IPS-20b (cell line): ENCODE results near the gene ABCA3.
"Not testable (repeated sequence)": the region's sequence is repeated elsewhere in the genome, so short reads cannot be mapped to it uniquely, and the experiment has no call there.

ENCODE experiments used
- H3K27ac ChIP-seq: one replicate; pipeline ENCODE4 v1.5.1; 2013; ENCODE audit warnings: low read length
- H3K27me3 ChIP-seq: 2 replicates; pipeline ENCODE4 v1.6.1; 2013; ENCODE audit warnings: mild to moderate bottlenecking, low read length, inconsistent platforms; ENCODE audit not compliant: insufficient read depth
- H3K36me3 ChIP-seq: 2 replicates; pipeline ENCODE4 v1.6.1; 2013; ENCODE audit warnings: low read depth, mild to moderate bottlenecking, inconsistent platforms, low read length, moderate library complexity; ENCODE audit not compliant: insufficient read depth
- H3K4me1 ChIP-seq: 2 replicates; pipeline ENCODE4 v1.6.1; 2013; ENCODE audit warnings: mild to moderate bottlenecking, control low read depth, inconsistent platforms, low read length, moderate library complexity; ENCODE audit not compliant: insufficient read depth
- H3K4me3 ChIP-seq: 2 replicates; pipeline ENCODE4 v1.5.1; 2013; ENCODE audit warnings: mild to moderate bottlenecking, low read length, inconsistent platforms
- H3K9ac ChIP-seq: 2 replicates; pipeline ENCODE4 v1.6.1; 2013; ENCODE audit warnings: low read depth, mild to moderate bottlenecking, inconsistent platforms, low read length, moderate library complexity
- H3K9me3 ChIP-seq: 2 replicates; pipeline ENCODE4 v1.6.1; 2013; ENCODE audit warnings: mild to moderate bottlenecking, low read depth, low read length, inconsistent platforms; ENCODE audit not compliant: insufficient read depth

The ABCA3 gene

GRCh38 chr16:2273931-2274330, 66.6 kb downstream of the ABCA3 start:
- H3K27ac ChIP-seq: no peak overlapping the region
- H3K4me3 ChIP-seq: no peak overlapping the region
- 0 out of 2 replicates have a peak, but pooled peaks cover 5% of the 10 kb centered on the region for H3K27me3 ChIP-seq
- H3K4me1 ChIP-seq: peaks cover 3% of the 10 kb centered on the region; the same call in 1 of the 2 replicates
- H3K9ac ChIP-seq: no peak overlapping the region
- H3K36me3 ChIP-seq: no peaks in the 10 kb centered on the region
- H3K9me3 ChIP-seq: no peaks in the 10 kb centered on the region

- Histone ChIP-seq H3K4me3 (no peak overlapping the region), H3K27me3 (0 out of 2 replicates have a peak, but pooled peaks cover 6% of the 10 kb centered on the region), H3K9ac (no peak overlapping the region), H3K36me3 (no peaks in the 10 kb centered on the region), H3K4me1 (peaks cover 3% of the 10 kb centered on the region; the same call in 1 of the 2 replicates), H3K27ac (no peak overlapping the region), H3K9me3 (no peaks in the 10 kb centered on the region)
Measured at GRCh38 chr16:2273484-2273883, 67.0 kb downstream of the ABCA3 start.

- Histone ChIP-seq H3K27me3 (0 out of 2 replicates have a peak, but pooled peaks cover 6% of the 10 kb centered on the region), H3K4me1 (peaks cover 3% of the 10 kb centered on the region; the same call in 1 of the 2 replicates), H3K4me3 (no peak overlapping the region), H3K27ac (no peak overlapping the region), H3K36me3 (no peaks in the 10 kb centered on the region), H3K9ac (no peak overlapping the region), H3K9me3 (no peaks in the 10 kb centered on the region)
Measured at GRCh38 chr16:2271848-2272461, 68.6 kb downstream of the ABCA3 start.

- no peak overlapping the region for H3K9ac ChIP-seq
- no peak overlapping the region for H3K4me3 ChIP-seq
- H3K36me3 ChIP-seq: peaks cover 8% of the 10 kb centered on the region; the same call in 1 of the 2 replicates
- H3K27ac ChIP-seq: no peak overlapping the region
- no peaks in the 10 kb centered on the region for H3K9me3 ChIP-seq
- peaks cover 6% of the 10 kb centered on the region; the same call in 1 of the 2 replicates for H3K4me1 ChIP-seq
- 0 out of 2 replicates have a peak, but pooled peaks cover 6% of the 10 kb centered on the region for H3K27me3 ChIP-seq
Measured at GRCh38 chr16:2270588-2271470, 69.7 kb downstream of the ABCA3 start.

- no peak overlapping the region for H3K9ac ChIP-seq
- 0 out of 2 replicates have a peak, but pooled peaks cover 6% of the 10 kb centered on the region for H3K27me3 ChIP-seq
- H3K4me3 ChIP-seq: no peak overlapping the region
- H3K9me3 ChIP-seq: no peaks in the 10 kb centered on the region
- H3K4me1 ChIP-seq: peaks cover 8% of the 10 kb centered on the region; the same call in 1 of the 2 replicates
- H3K27ac ChIP-seq: no peak overlapping the region
- H3K36me3 ChIP-seq: peaks cover 15% of the 10 kb centered on the region
Measured at GRCh38 chr16:2270070-2270462, 70.5 kb downstream of the ABCA3 start.

GRCh38 chr16:2267913-2268666, 72.4 kb downstream of the ABCA3 start, which contains the start of gene RNPS1:
Gene RNPS1 (minus strand): TSS chr16:2268126. CDS start chr16:2264643, 3,483 bp downstream.
- H3K27ac ChIP-seq: peak within 1 kb of the TSS; percentile 98
- H3K4me1 ChIP-seq: peaks cover 11% of the 10 kb centered on the region; the same call in 1 of the 2 replicates
- H3K36me3 ChIP-seq: peaks cover 34% of the 10 kb centered on the region
- no peaks in the 10 kb centered on the region for H3K9me3 ChIP-seq
- 0 out of 2 replicates have a peak, but pooled peaks cover 6% of the 10 kb centered on the region for H3K27me3 ChIP-seq
- H3K9ac ChIP-seq: peak within 1 kb of the TSS; percentile 98
- H3K4me3 ChIP-seq: peak within 1 kb of the TSS; percentile 98

GRCh38 chr16:2267505-2267912, 73.0 kb downstream of the ABCA3 start:
- H3K27me3 ChIP-seq, H3K9me3 ChIP-seq: not testable (repeated sequence)
- Histone ChIP-seq H3K9ac (peak overlapping the region; percentile 98), H3K36me3 (peaks cover 40% of the 10 kb centered on the region), H3K4me1 (peaks cover 11% of the 10 kb centered on the region; the same call in 1 of the 2 replicates), H3K27ac (peak overlapping the region; percentile 98), H3K4me3 (peak overlapping the region; percentile 98)

GRCh38 chr16:2266887-2267286, 73.6 kb downstream of the ABCA3 start:
- not testable (repeated sequence) for H3K9me3 ChIP-seq, H3K27me3 ChIP-seq
- Histone ChIP-seq H3K27ac (peak overlapping the region; percentile 98), H3K4me1 (peaks cover 11% of the 10 kb centered on the region; the same call in 1 of the 2 replicates), H3K4me3 (peak overlapping the region; percentile 98), H3K9ac (peak overlapping the region; percentile 98), H3K36me3 (peaks cover 46% of the 10 kb centered on the region)

- not testable (repeated sequence) for H3K27ac ChIP-seq, H3K4me3 ChIP-seq, H3K9me3 ChIP-seq, H3K9ac ChIP-seq, H3K27me3 ChIP-seq, H3K4me1 ChIP-seq
- peaks cover 85% of the 10 kb centered on the region for H3K36me3 ChIP-seq
Measured at GRCh38 chr16:2263026-2263425, 77.5 kb downstream of the ABCA3 start.

- peaks cover 100% of the 10 kb centered on the region for H3K36me3 ChIP-seq
- no peak overlapping the region for H3K4me3 ChIP-seq
- no peak overlapping the region for H3K9ac ChIP-seq
- peaks cover 5% of the 10 kb centered on the region; the same call in 1 of the 2 replicates for H3K4me1 ChIP-seq
- no peaks in the 10 kb centered on the region for H3K27me3 ChIP-seq
- H3K27ac ChIP-seq: no peak overlapping the region
- no peaks in the 10 kb centered on the region for H3K9me3 ChIP-seq
Measured at GRCh38 chr16:2260250-2260649, 80.3 kb downstream of the ABCA3 start.

GRCh38 chr16:2258530-2258929, 82.0 kb downstream of the ABCA3 start:
- H3K27ac ChIP-seq, H3K4me1 ChIP-seq, H3K27me3 ChIP-seq, H3K9ac ChIP-seq, H3K9me3 ChIP-seq, H3K4me3 ChIP-seq: not testable (repeated sequence)
- peaks cover 100% of the 10 kb centered on the region for H3K36me3 ChIP-seq
